GM12878 (cell line): Measurements from ENCODE around the gene ACRV1. TPM values are rescaled to one million over a fixed set of nuclear protein-coding genes. Genes with fewer than 3 reads are reported as not detected.

Source experiments
- ATAC-seq: fragments of 200-7000 bp; cut with Tn5 transposase; 3 replicates; pipeline ENCODE4 v1.9.1; 2020; ENCODE audit warnings: mild to moderate bottlenecking, moderate library complexity
- BruUV-seq: library from RNA; stranded (reverse); fragments of 400-500 nt; replicated peaks from 2 replicates; lab custom pipeline; 2021; lab: Mats Ljungman, UMichigan
- CTCF ChIA-PET: fragments of 300-600 bp; sonication (Branson Sonifier 250); formaldehyde crosslinking; extraction: SDS; loops from one replicate; lab custom pipeline; 2021; ENCODE audit warnings: inconsistent platforms; lab: Yijun Ruan, JAX
- POLR2A ChIA-PET: fragments of 350-600 bp; formaldehyde crosslinking; extraction: SDS; loops from one replicate; lab custom pipeline; 2021; ENCODE audit warnings: inconsistent platforms; lab: Charles Lee
- RAD21 ChIA-PET: fragments of 300-600 bp; sonication (Branson Sonifier 250); formaldehyde crosslinking; loops from one replicate; lab custom pipeline; 2023; ENCODE audit warnings: antibody characterized with exemption; ENCODE audit not compliant: unreplicated experiment; lab: Charles Lee
- SMC1A ChIA-PET: fragments of 300-600 bp; sonication (Branson Sonifier 250); formaldehyde crosslinking; loops from one replicate; lab custom pipeline; 2023; ENCODE audit not compliant: unreplicated experiment, uncharacterized antibody; lab: Charles Lee
- DNase-seq: peaks from one replicate; pipeline ENCODE4 v3.0.0-alpha.2; 2011; ENCODE audit warnings: low read depth, low spot score
- FAIRE-seq: peaks from 3 replicates; lab custom pipeline; 2011; peaks lifted over from hg19 to GRCh38; lab: Jason Lieb, UNC
- H2AFZ ChIP-seq: 2 replicates; pipeline ENCODE4 v1.6.0; 2011; ENCODE audit warnings: low read depth, low read length, control low read depth; ENCODE audit not compliant: control insufficient read depth
- H3K27ac ChIP-seq: 2 replicates; pipeline ENCODE4 v1.5.1; 2011; ENCODE audit warnings: control low read depth; ENCODE audit not compliant: control insufficient read depth, insufficient read depth
- H3K27me3 ChIP-seq, 2 experiments: replicated peaks in 1 of 2; 2 replicates each; pipeline versions ENCODE4 v1.6.0 to v1.6.1; 2011; ENCODE audit warnings: low read length in 1 of 2; ENCODE audit not compliant: control insufficient read depth in 2 of 2, insufficient read depth in 2 of 2
- H3K36me3 ChIP-seq, 2 experiments: 2 replicates each; pipeline ENCODE4 v1.5.1; 2011; ENCODE audit warnings: low read length in 1 of 2; ENCODE audit not compliant: control insufficient read depth in 2 of 2, insufficient read depth in 2 of 2
- H3K4me1 ChIP-seq: 2 replicates; pipeline ENCODE4 v1.6.1; 2011; ENCODE audit warnings: mild to moderate bottlenecking, low read length, moderate library complexity, mixed read lengths; ENCODE audit not compliant: control insufficient read depth, insufficient read depth
- H3K4me2 ChIP-seq: 2 replicates; pipeline ENCODE4 v1.6.0; 2011; ENCODE audit warnings: control low read depth; ENCODE audit not compliant: control insufficient read depth, insufficient read depth
- H3K4me3 ChIP-seq: fragments of 200-600 bp; sonication (generic); 2 replicates; pipeline ENCODE4 v1.5.1; 2016
- H3K79me2 ChIP-seq: 2 replicates; pipeline ENCODE4 v1.6.0; 2011; ENCODE audit warnings: low read length; ENCODE audit not compliant: control insufficient read depth, insufficient read depth
- H3K9ac ChIP-seq: 2 replicates; pipeline ENCODE4 v1.8.0; 2011; ENCODE audit warnings: low read length, control low read depth, mixed read lengths; ENCODE audit not compliant: control insufficient read depth, insufficient read depth
- H3K9me3 ChIP-seq: replicated peaks from 3 replicates; pipeline ENCODE4 v1.5.1; 2011; ENCODE audit warnings: mild to moderate bottlenecking, low read length; ENCODE audit not compliant: control insufficient read depth, insufficient read depth
- H4K20me1 ChIP-seq: 2 replicates; pipeline ENCODE4 v1.6.0; 2011; ENCODE audit not compliant: control insufficient read depth, insufficient read depth
- ETV6 ChIP-seq, 2 experiments: fragments of 450-650 bp in 1 of 2; IDR thresholded peaks in 1 of 2; conservative IDR thresholded peaks in 1 of 2; 2 replicates each; pipeline ENCODE4 v1.6.1; 2014; ENCODE audit warnings: antibody characterized with exemption in 1 of 2, borderline replicate concordance in 1 of 2, low read depth in 1 of 2, mild to moderate bottlenecking in 1 of 2, moderate library complexity in 1 of 2
- HDAC2 ChIP-seq: fragments of 200-600 bp; sonication (generic); IDR thresholded peaks from 2 replicates; pipeline ENCODE4 v1.6.1; 2017
- PKNOX1 ChIP-seq: fragments of 450-650 bp; IDR thresholded peaks from 2 replicates; pipeline ENCODE4 v1.6.1; 2016; ENCODE audit warnings: mild to moderate bottlenecking
- POLR2AphosphoS2 ChIP-seq: IDR thresholded peaks from 2 replicates; pipeline ENCODE4 v1.6.1; 2011; ENCODE audit warnings: low read depth, mild to moderate bottlenecking, low read length, improper control_type of control experiment, moderate library complexity
- RCOR1 ChIP-seq: conservative IDR thresholded peaks from 2 replicates; pipeline ENCODE4 v1.6.1; 2012; ENCODE audit warnings: low read depth, low read length, improper control_type of control experiment
- SMAD1 ChIP-seq: fragments of 450-650 bp; IDR thresholded peaks from 2 replicates; pipeline ENCODE4 v1.6.1; 2018; ENCODE audit warnings: mild to moderate bottlenecking, low read depth; ENCODE audit not compliant: partially characterized antibody
- SP1 ChIP-seq: IDR thresholded peaks from one replicate; pipeline ENCODE4 v1.6.1; 2011; ENCODE audit warnings: low read depth, low read length
- WGBS: methylation state at CpG from one replicate; pipeline ENCODE4 v1.1.6; 2016; ENCODE audit warnings: low lambda C conversion rate; ENCODE audit not compliant: insufficient replicate concordance, insufficient coverage; ENCODE audit errors: missing lambda C conversion rate; 5-methylcytosine and 5-hydroxymethylcytosine counted together
- in situ Hi-C: fragments of 300-500 bp; cut with MboI; formaldehyde crosslinking; loops from 9 replicates; pipeline ENCODE4 v1.14.3; 2018; ENCODE audit warnings: mixed read lengths
- intact Hi-C: fragments of 100-400 bp; cut with micrococcal nuclease; formaldehyde crosslinking; loops from one replicate; pipeline ENCODE4 v1.14.2; 2022; ENCODE audit not compliant: unreplicated experiment
- polyA plus RNA-seq, 11 experiments: library from polyadenylated mRNA; depleted of rRNA in 4 of 11; unstranded in 6 of 11; stranded (reverse) in 5 of 11; fragments of >200 nt; fragmentation: Nextera tagmentation in 4 of 11; fragmentation: Illumina TruSeq in 1 of 11; extraction: Ambion mirVana in 4 of 11; extraction: Trizol in 1 of 11; gene quantifications; 1 replicate in 1 of 11; 2 replicates in 10 of 11; pipeline versions ENCODE4 v1.2.1 to v1.2.3, GENCODE V29; 2011 to 2016; ENCODE audit warnings: inconsistent platforms in 2 of 11, missing spikeins in 2 of 11, low read depth in 1 of 11
- total RNA-seq, 4 experiments: library from RNA; depleted of rRNA in 3 of 4; stranded (reverse); fragments of >200 nt in 3 of 4; fragmentation: Illumina TruSeq in 1 of 4; extraction: Trizol in 1 of 4; gene quantifications; 2 replicates each; pipeline versions ENCODE4 v1.2.1 to v1.2.3, GENCODE V29; 2013 to 2021
- TF ChIP-seq, protein P1 (sequence below): fragments of 450-650 bp; formaldehyde crosslinking; IDR thresholded peaks from 2 replicates; pipeline ENCODE4 v1.4.0; 2022; ENCODE audit warnings: mild to moderate bottlenecking, moderate library complexity
- TF ChIP-seq, protein P2 (sequence below): fragments of 450-650 bp; IDR thresholded peaks from 2 replicates; pipeline ENCODE4 v1.6.1; 2017; ENCODE audit warnings: low read depth, mild to moderate bottlenecking, moderate library complexity
- TF ChIP-seq, protein P3 (sequence below): IDR thresholded peaks from 2 replicates; pipeline ENCODE4 v1.6.1; 2011; ENCODE audit warnings: mild to moderate bottlenecking, low read depth, low read length, moderate library complexity; ENCODE audit not compliant: insufficient replicate concordance

ACRV1 gene
- total and polyA plus RNA-seq, 10 of the 15 experiments (the other 5 are each of a cell fraction or from before 2014, with no cell fraction given) = 0.09 to 0.82 (median 0.23) TPM; not detected in 2

- no peak for TF ChIP-seq PKNOX1
- no peak for TF ChIP-seq RCOR1
Measured at GRCh38 chr11:125701018-125701610, 20.5 kb upstream of the ACRV1 start (continued).

DNA sequence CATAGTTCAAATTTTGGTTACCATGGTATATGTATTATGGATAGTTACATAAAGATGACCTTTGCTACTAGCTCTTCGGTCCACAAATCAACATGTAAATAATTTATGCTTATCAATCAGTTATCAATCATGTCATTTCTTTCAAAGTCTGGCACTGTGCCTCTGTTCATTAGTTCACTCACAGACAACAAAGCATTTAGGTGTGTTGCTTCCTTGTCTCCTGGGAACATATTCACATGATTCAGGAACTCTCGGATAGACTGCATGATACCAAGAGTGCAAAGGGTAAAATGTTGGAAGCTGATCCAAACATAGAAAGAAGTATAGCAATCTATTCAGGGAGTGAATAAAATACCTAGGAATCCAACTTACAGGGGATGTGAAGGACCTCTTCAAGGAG lies 14.3 kb upstream of the ACRV1 start:
- Histone ChIP-seq H3K4me3 (no peak overlapping the region), H2AFZ (no peak overlapping the region), H4K20me1 (no peaks in the 10 kb centered on the region), H3K36me3 (no peaks in the 10 kb centered on the region), H3K9me3 (no peaks in the 10 kb centered on the region), H3K79me2 (no peaks in the 10 kb centered on the region), H3K4me1 (no peaks in the 10 kb centered on the region), H3K27ac (no peak overlapping the region), H3K4me2 (no peak overlapping the region), H3K9ac (no peak overlapping the region), H3K27me3 (no peaks in the 10 kb centered on the region; a peak in 2 of 4 replicates)
- SMC1A ChIA-PET = no interaction called here
- TF ChIP-seq, protein P1, sequence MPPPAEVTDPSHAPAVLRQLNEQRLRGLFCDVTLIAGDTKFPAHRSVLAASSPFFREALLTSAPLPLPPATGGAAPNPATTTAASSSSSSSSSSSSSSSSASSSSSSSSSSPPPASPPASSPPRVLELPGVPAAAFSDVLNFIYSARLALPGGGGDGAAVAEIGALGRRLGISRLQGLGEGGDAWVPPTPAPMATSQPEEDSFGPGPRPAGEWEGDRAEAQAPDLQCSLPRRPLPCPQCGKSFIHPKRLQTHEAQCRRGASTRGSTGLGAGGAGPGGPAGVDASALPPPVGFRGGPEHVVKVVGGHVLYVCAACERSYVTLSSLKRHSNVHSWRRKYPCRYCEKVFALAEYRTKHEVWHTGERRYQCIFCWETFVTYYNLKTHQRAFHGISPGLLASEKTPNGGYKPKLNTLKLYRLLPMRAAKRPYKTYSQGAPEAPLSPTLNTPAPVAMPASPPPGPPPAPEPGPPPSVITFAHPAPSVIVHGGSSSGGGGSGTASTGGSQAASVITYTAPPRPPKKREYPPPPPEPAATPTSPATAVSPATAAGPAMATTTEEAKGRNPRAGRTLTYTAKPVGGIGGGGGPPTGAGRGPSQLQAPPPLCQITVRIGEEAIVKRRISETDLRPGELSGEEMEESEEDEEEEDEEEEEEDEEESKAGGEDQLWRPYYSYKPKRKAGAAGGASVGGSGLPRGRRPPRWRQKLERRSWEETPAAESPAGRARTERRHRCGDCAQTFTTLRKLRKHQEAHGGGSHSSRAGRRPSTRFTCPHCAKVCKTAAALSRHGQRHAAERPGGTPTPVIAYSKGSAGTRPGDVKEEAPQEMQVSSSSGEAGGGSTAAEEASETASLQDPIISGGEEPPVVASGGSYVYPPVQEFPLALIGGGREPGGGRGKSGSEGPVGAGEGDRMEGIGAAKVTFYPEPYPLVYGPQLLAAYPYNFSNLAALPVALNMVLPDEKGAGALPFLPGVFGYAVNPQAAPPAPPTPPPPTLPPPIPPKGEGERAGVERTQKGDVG (CRISPR knock-in tag) = no peak
- TF ChIP-seq POLR2AphosphoS2 (no peak), ETV6 (conservative IDR thresholded peaks at IDR 0.05 in 1 of 2, IDR thresholded peaks at IDR 0.05 in 1 of 2; ENCODE audit: borderline replicate concordance in 1 of 2, low read depth in 1 of 2) (no peak), SP1 (no peak), HDAC2 (no peak), SMAD1 (no peak)
- TF ChIP-seq, protein P2, sequence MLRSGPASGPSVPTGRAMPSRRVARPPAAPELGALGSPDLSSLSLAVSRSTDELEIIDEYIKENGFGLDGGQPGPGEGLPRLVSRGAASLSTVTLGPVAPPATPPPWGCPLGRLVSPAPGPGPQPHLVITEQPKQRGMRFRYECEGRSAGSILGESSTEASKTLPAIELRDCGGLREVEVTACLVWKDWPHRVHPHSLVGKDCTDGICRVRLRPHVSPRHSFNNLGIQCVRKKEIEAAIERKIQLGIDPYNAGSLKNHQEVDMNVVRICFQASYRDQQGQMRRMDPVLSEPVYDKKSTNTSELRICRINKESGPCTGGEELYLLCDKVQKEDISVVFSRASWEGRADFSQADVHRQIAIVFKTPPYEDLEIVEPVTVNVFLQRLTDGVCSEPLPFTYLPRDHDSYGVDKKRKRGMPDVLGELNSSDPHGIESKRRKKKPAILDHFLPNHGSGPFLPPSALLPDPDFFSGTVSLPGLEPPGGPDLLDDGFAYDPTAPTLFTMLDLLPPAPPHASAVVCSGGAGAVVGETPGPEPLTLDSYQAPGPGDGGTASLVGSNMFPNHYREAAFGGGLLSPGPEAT = no peak
- TF ChIP-seq, protein P3, sequence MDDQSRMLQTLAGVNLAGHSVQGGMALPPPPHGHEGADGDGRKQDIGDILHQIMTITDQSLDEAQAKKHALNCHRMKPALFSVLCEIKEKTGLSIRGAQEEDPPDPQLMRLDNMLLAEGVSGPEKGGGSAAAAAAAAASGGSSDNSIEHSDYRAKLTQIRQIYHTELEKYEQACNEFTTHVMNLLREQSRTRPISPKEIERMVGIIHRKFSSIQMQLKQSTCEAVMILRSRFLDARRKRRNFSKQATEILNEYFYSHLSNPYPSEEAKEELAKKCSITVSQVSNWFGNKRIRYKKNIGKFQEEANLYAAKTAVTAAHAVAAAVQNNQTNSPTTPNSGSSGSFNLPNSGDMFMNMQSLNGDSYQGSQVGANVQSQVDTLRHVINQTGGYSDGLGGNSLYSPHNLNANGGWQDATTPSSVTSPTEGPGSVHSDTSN = no peak
- 41% methylated on average over 2 of the region's 2 CpGs for WGBS
- RAD21 ChIA-PET = no interaction called here
- ATAC-seq (no peak), FAIRE-seq (no peak), DNase-seq (no peak)
- intact Hi-C loops (no loop called here), in situ Hi-C loops (no loop called here)
- CTCF ChIA-PET = no interaction called here
- POLR2A ChIA-PET = no interaction called here
- BruUV-seq = no TSS peak
